LNCaP clone FGC (cell line): ENCODE results near the gene TATDN3.

ENCODE experiments used
- DNase-seq: peaks from one replicate; pipeline ENCODE4 v3.0.0-alpha.2; 2011; ENCODE audit warnings: low read depth
- H3K4me3 ChIP-seq: 2 replicates; pipeline ENCODE4 v1.5.1; 2011; ENCODE audit warnings: mild to moderate bottlenecking, low read depth, low read length, control low read depth
- CTCF ChIP-seq: IDR thresholded peaks from 2 replicates; pipeline ENCODE4 v1.5.1; 2012; ENCODE audit warnings: mild to moderate bottlenecking; ENCODE audit not compliant: control insufficient read depth, insufficient read depth; ENCODE audit errors: extremely low read depth

The TATDN3 gene

GRCh38 chr1:212791676-212792395, at the start of gene TATDN3, which contains the start of gene NSL1:
Gene TATDN3 (plus strand): TSS chr1:212791894. CDS start chr1:212791922, 28 bp downstream.
Gene NSL1 (minus strand): TSS chr1:212791777. CDS start chr1:212791763, 14 bp downstream.
- 0 out of 2 replicates have a peak, but pooled peaks have one; percentile 2 for TF ChIP-seq CTCF
- peak; percentile 81 for DNase-seq
- H3K4me3 ChIP-seq = peak within 1 kb of the TSS; percentile 96

- TF ChIP-seq CTCF = no peak
- H3K4me3 ChIP-seq = no peak overlapping the region
- DNase-seq = no peak
Observed at GRCh38 chr1:212743901-212744475, 47.7 kb upstream of the TATDN3 start.

- no peak for DNase-seq
- no peak overlapping the region for H3K4me3 ChIP-seq
- TF ChIP-seq CTCF = no peak
Observed at GRCh38 chr1:212745303-212745702, 46.4 kb upstream of the TATDN3 start.

- no peak for DNase-seq
- no peak for TF ChIP-seq CTCF
- no peak overlapping the region for H3K4me3 ChIP-seq
Observed at GRCh38 chr1:212746546-212746945, 45.1 kb upstream of the TATDN3 start.

GRCh38 chr1:212749821-212750535, 41.7 kb upstream of the TATDN3 start:
- no peak overlapping the region for H3K4me3 ChIP-seq
- peak; percentile 47 for DNase-seq

More at GRCh38 chr1:212749821-212750535, 41.7 kb upstream of the TATDN3 start:
- TF ChIP-seq CTCF = peak; percentile 71
